Stimulated activated effector memory CD8-positive, alpha-beta T cell treated with anti-CD3 and anti-CD28 coated beads, Interleukin-12 subunit alpha, Interleukin-12 subunit beta, amount 100 ng/mL, for 72 hours (primary cell): ENCODE measurements around the gene LPCAT3.

Experiments
- ATAC-seq: fragments of 150-1000 bp; cut with Tn5 transposase; 2 replicates; pipeline ENCODE4 v1.10.0; 2021
- DNase-seq, 2 donors: peaks; one replicate each; pipeline ENCODE4 v3.0.0; 2021 to 2022; ENCODE audit warnings: low spot score in 2 of 2
- H3K27ac Mint-ChIP-seq: one replicate; pipeline ENCODE4 v1.8.0; 2022; ENCODE audit warnings: mild to moderate bottlenecking, mixed read lengths
- H3K36me3 Mint-ChIP-seq: one replicate; pipeline ENCODE4 v1.8.0; 2022; ENCODE audit warnings: mild to moderate bottlenecking, mixed read lengths
- H3K4me1 Mint-ChIP-seq: one replicate; pipeline ENCODE4 v1.8.0; 2022; ENCODE audit warnings: mixed read lengths
- H3K4me3 Mint-ChIP-seq: one replicate; pipeline ENCODE4 v1.8.0; 2022; ENCODE audit warnings: mild to moderate bottlenecking, mixed read lengths
- H3K9me3 Mint-ChIP-seq: one replicate; pipeline ENCODE4 v1.8.0; 2022; ENCODE audit warnings: mixed read lengths

The LPCAT3 gene

GRCh38 chr12:6966351-6966750, 51.9 kb downstream of the LPCAT3 start:
- no peak overlapping the region for H3K4me3 Mint-ChIP-seq
- DNase-seq (no peak), ATAC-seq (no peak)
- peaks cover 50% of the 10 kb centered on the region for H3K4me1 Mint-ChIP-seq
- H3K9me3 Mint-ChIP-seq, result no peaks in the 10 kb centered on the region
- H3K27ac Mint-ChIP-seq, result peak overlapping the region; percentile 93
- H3K36me3 Mint-ChIP-seq, result peaks cover 89% of the 10 kb centered on the region

GRCh38 chr12:6965714-6966113, 52.6 kb downstream of the LPCAT3 start:
- peaks cover 89% of the 10 kb centered on the region for H3K36me3 Mint-ChIP-seq
- peak overlapping the region; percentile 93 for H3K27ac Mint-ChIP-seq
- peaks cover 52% of the 10 kb centered on the region for H3K4me1 Mint-ChIP-seq
- ATAC-seq (no peak), DNase-seq (peak in 1 of 2 donors; percentile 46)
- peak overlapping the region; percentile 13 for H3K4me3 Mint-ChIP-seq
- H3K9me3 Mint-ChIP-seq, result no peaks in the 10 kb centered on the region

GRCh38 chr12:6965026-6965661, 53.1 kb downstream of the LPCAT3 start:
- Mint-ChIP-seq H3K4me1 (peaks cover 55% of the 10 kb centered on the region), H3K9me3 (no peaks in the 10 kb centered on the region), H3K36me3 (peaks cover 90% of the 10 kb centered on the region), H3K27ac (peak overlapping the region; percentile 93), H3K4me3 (peak overlapping the region; percentile 13)
- peak; percentile 87 to 91 for DNase-seq
- ATAC-seq, result peak; percentile 51

- no peak for DNase-seq
- Mint-ChIP-seq H3K9me3 (no peaks in the 10 kb centered on the region), H3K27ac (peak overlapping the region; percentile 93), H3K4me3 (peak overlapping the region; percentile 13), H3K36me3 (peaks cover 90% of the 10 kb centered on the region), H3K4me1 (peaks cover 60% of the 10 kb centered on the region)
- ATAC-seq, result no peak
Observed at GRCh38 chr12:6964605-6965025, 53.7 kb downstream of the LPCAT3 start.

- Mint-ChIP-seq H3K4me1 (peaks cover 61% of the 10 kb centered on the region), H3K4me3 (no peak overlapping the region), H3K27ac (peak overlapping the region; percentile 93)
Observed at GRCh38 chr12:6963791-6964413, 54.4 kb downstream of the LPCAT3 start.

GRCh38 chr12:6963016-6963731, 55.1 kb downstream of the LPCAT3 start:
- H3K4me1 Mint-ChIP-seq, result peaks cover 62% of the 10 kb centered on the region
- H3K27ac Mint-ChIP-seq, result peak overlapping the region; percentile 95

More at GRCh38 chr12:6963791-6964413, 54.4 kb downstream of the LPCAT3 start:
- ATAC-seq, result no peak
- DNase-seq, result no peak
- peaks cover 90% of the 10 kb centered on the region for H3K36me3 Mint-ChIP-seq
- H3K9me3 Mint-ChIP-seq, result no peaks in the 10 kb centered on the region

GRCh38 chr12:6962285-6963015, 55.8 kb downstream of the LPCAT3 start:
- Mint-ChIP-seq H3K27ac (peak overlapping the region; percentile 95), H3K36me3 (peaks cover 90% of the 10 kb centered on the region), H3K4me1 (peaks cover 69% of the 10 kb centered on the region), H3K4me3 (peak overlapping the region; percentile 80), H3K9me3 (no peaks in the 10 kb centered on the region)
- DNase-seq (no peak), ATAC-seq (no peak)

More at GRCh38 chr12:6963016-6963731, 55.1 kb downstream of the LPCAT3 start:
- no peak for ATAC-seq
- Mint-ChIP-seq H3K4me3 (peak overlapping the region; percentile 80), H3K36me3 (peaks cover 90% of the 10 kb centered on the region), H3K9me3 (no peaks in the 10 kb centered on the region)
- DNase-seq, result no peak

- H3K4me3 Mint-ChIP-seq, result peak overlapping the region; percentile 80
- DNase-seq (no peak), ATAC-seq (peak; percentile 55)
- H3K4me1 Mint-ChIP-seq, result peaks cover 76% of the 10 kb centered on the region
- H3K9me3 Mint-ChIP-seq, result no peaks in the 10 kb centered on the region
- H3K27ac Mint-ChIP-seq, result peak overlapping the region; percentile 95
- peaks cover 90% of the 10 kb centered on the region for H3K36me3 Mint-ChIP-seq
Observed at GRCh38 chr12:6961695-6962284, 56.5 kb downstream of the LPCAT3 start.

- Mint-ChIP-seq H3K4me1 (peaks cover 81% of the 10 kb centered on the region), H3K36me3 (peaks cover 90% of the 10 kb centered on the region), H3K4me3 (peak overlapping the region; percentile 80), H3K27ac (peak overlapping the region; percentile 95), H3K9me3 (no peaks in the 10 kb centered on the region)
- ATAC-seq, result peak; percentile 83
- DNase-seq, result peak; percentile 83 to 95
Observed at GRCh38 chr12:6961278-6961694, 57.0 kb downstream of the LPCAT3 start.

GRCh38 chr12:6960593-6961277, 57.5 kb downstream of the LPCAT3 start:
- Mint-ChIP-seq H3K27ac (peak overlapping the region; percentile 95), H3K4me1 (peaks cover 86% of the 10 kb centered on the region), H3K36me3 (peaks cover 90% of the 10 kb centered on the region), H3K4me3 (peak overlapping the region; percentile 80), H3K9me3 (no peaks in the 10 kb centered on the region)
- ATAC-seq (peak; percentile 61), DNase-seq (peak; percentile 39 to 82)

- no peaks in the 10 kb centered on the region for H3K9me3 Mint-ChIP-seq
- peaks cover 87% of the 10 kb centered on the region for H3K4me1 Mint-ChIP-seq
- peak overlapping the region; percentile 80 for H3K4me3 Mint-ChIP-seq
- H3K27ac Mint-ChIP-seq, result peak overlapping the region; percentile 99
- ATAC-seq (no peak), DNase-seq (no peak)
- peaks cover 90% of the 10 kb centered on the region for H3K36me3 Mint-ChIP-seq
Observed at GRCh38 chr12:6959805-6960592, 58.3 kb downstream of the LPCAT3 start.

- Mint-ChIP-seq H3K27ac (peak overlapping the region; percentile 99), H3K4me3 (peak overlapping the region; percentile 80), H3K4me1 (peaks cover 87% of the 10 kb centered on the region), H3K9me3 (no peaks in the 10 kb centered on the region), H3K36me3 (peaks cover 91% of the 10 kb centered on the region)
- peak; percentile 53 to 85 for DNase-seq
- peak; percentile 62 for ATAC-seq
Observed at GRCh38 chr12:6959058-6959804, 59.0 kb downstream of the LPCAT3 start.

- peaks cover 97% of the 10 kb centered on the region for H3K36me3 Mint-ChIP-seq
- DNase-seq, result no peak
- H3K9me3 Mint-ChIP-seq, result no peaks in the 10 kb centered on the region
- peak overlapping the region; percentile 80 for H3K4me3 Mint-ChIP-seq
- H3K27ac Mint-ChIP-seq, result peak overlapping the region; percentile 99
- H3K4me1 Mint-ChIP-seq, result peaks cover 93% of the 10 kb centered on the region
- ATAC-seq, result no peak
Observed at GRCh38 chr12:6958609-6959057, 59.6 kb downstream of the LPCAT3 start.
